HepG2 (cell line): ENCODE measurements around the gene ZNF557. TPM values are rescaled to one million over a fixed set of nuclear protein-coding genes. Genes with fewer than 3 reads are reported as not detected.
A peak's percentile ranks its signal among the peaks of the same experiment; 100 is the strongest.

Experiments used
- ADNP ChIP-seq: sonication (generic); formaldehyde crosslinking; IDR thresholded peaks from 2 replicates; pipeline ENCODE4 v1.4.0; 2020; ENCODE audit warnings: missing genetic modification reagents
- ARNT ChIP-seq: fragments of 450-650 bp; IDR thresholded peaks from 2 replicates; pipeline ENCODE4 v1.6.1; 2017
- BRCA1 ChIP-seq: sonication (generic); formaldehyde crosslinking; IDR thresholded peaks from 2 replicates; pipeline ENCODE4 v1.4.0; 2020; ENCODE audit warnings: missing genetic modification reagents
- FOSL1 ChIP-seq: sonication (generic); formaldehyde crosslinking; IDR thresholded peaks from 2 replicates; pipeline ENCODE4 v1.9.0; 2021; ENCODE audit warnings: missing genetic modification reagents, borderline replicate concordance
- FUBP1 ChIP-seq: sonication (generic); formaldehyde crosslinking; IDR thresholded peaks from 2 replicates; pipeline ENCODE4 v1.5.1; 2020; ENCODE audit warnings: missing genetic modification reagents, mild to moderate bottlenecking, borderline replicate concordance
- HMG20A ChIP-seq: IDR thresholded peaks from 2 replicates; pipeline ENCODE4 v1.6.1; 2016; ENCODE audit warnings: borderline replicate concordance
- HNRNPLL ChIP-seq: fragments of 200-400 bp; formaldehyde crosslinking; IDR thresholded peaks from 2 replicates; pipeline ENCODE4 v1.6.1; 2017; ENCODE audit warnings: mild to moderate bottlenecking, low read depth, low read length; ENCODE audit not compliant: poor library complexity, severe bottlenecking
- KLF12 ChIP-seq: sonication (generic); formaldehyde crosslinking; IDR thresholded peaks from 2 replicates; pipeline ENCODE4 v1.4.0; 2020; ENCODE audit warnings: missing genetic modification reagents, borderline replicate concordance
- MATR3 ChIP-seq: sonication (generic); formaldehyde crosslinking; IDR thresholded peaks from 2 replicates; pipeline ENCODE4 v1.4.0; 2020; ENCODE audit warnings: missing genetic modification reagents
- MYPOP ChIP-seq: sonication (generic); formaldehyde crosslinking; IDR thresholded peaks from 2 replicates; pipeline ENCODE4 v1.8.1; 2023; ENCODE audit warnings: mild to moderate bottlenecking, moderate library complexity, missing genetic modification reagents
- RAD21 ChIP-seq: fragments of 450-650 bp; formaldehyde crosslinking; IDR thresholded peaks from 2 replicates; pipeline ENCODE4 v1.5.0; 2020; ENCODE audit warnings: mild to moderate bottlenecking
- SUZ12 ChIP-seq: fragments of 150-350 bp; IDR thresholded peaks from 2 replicates; pipeline ENCODE4 v1.6.1; 2014; ENCODE audit warnings: low read depth, low read length
- ZBTB8A ChIP-seq: sonication (generic); formaldehyde crosslinking; IDR thresholded peaks from 2 replicates; pipeline ENCODE4 v1.4.0; 2020; ENCODE audit warnings: mild to moderate bottlenecking, low read depth, missing genetic modification reagents, borderline replicate concordance
- ZFP62 ChIP-seq: sonication (generic); formaldehyde crosslinking; IDR thresholded peaks from 2 replicates; pipeline ENCODE4 v1.4.0; 2020; ENCODE audit warnings: missing genetic modification reagents
- ZNF17 ChIP-seq: sonication (generic); formaldehyde crosslinking; IDR thresholded peaks from 2 replicates; pipeline ENCODE4 v1.5.0; 2020; ENCODE audit warnings: mild to moderate bottlenecking, missing genetic modification reagents
- ZNF180 ChIP-seq: sonication (generic); formaldehyde crosslinking; IDR thresholded peaks from 2 replicates; pipeline ENCODE4 v1.4.0; 2020; ENCODE audit warnings: low read depth, missing genetic modification reagents, borderline replicate concordance
- ZNF224 ChIP-seq: sonication (generic); formaldehyde crosslinking; IDR thresholded peaks from 2 replicates; pipeline ENCODE4 v1.5.0; 2020; ENCODE audit warnings: mild to moderate bottlenecking, missing genetic modification reagents
- ZNF335 ChIP-seq: sonication (generic); formaldehyde crosslinking; IDR thresholded peaks from 2 replicates; pipeline ENCODE4 v1.4.0; 2020; ENCODE audit warnings: missing genetic modification reagents
- ZNF33B ChIP-seq: sonication (generic); formaldehyde crosslinking; IDR thresholded peaks from 2 replicates; pipeline ENCODE4 v1.5.1; 2020; ENCODE audit warnings: mild to moderate bottlenecking, missing genetic modification reagents
- ZNF567 ChIP-seq: sonication (generic); formaldehyde crosslinking; IDR thresholded peaks from 2 replicates; pipeline ENCODE4 v1.8.1; 2023; ENCODE audit warnings: mild to moderate bottlenecking, missing genetic modification reagents, borderline replicate concordance
- ZNF574 ChIP-seq: sonication (generic); formaldehyde crosslinking; IDR thresholded peaks from 2 replicates; pipeline ENCODE4 v1.4.0; 2020; ENCODE audit warnings: missing genetic modification reagents
- ZNF614 ChIP-seq: IDR thresholded peaks from 2 replicates; pipeline ENCODE4 v1.6.1; 2018; ENCODE audit warnings: missing biosample characterization, missing genetic modification reagents, inconsistent platforms, borderline replicate concordance
- ZNF740 ChIP-seq: sonication (generic); formaldehyde crosslinking; IDR thresholded peaks from 2 replicates; pipeline ENCODE4 v1.4.0; 2020; ENCODE audit warnings: missing genetic modification reagents
- polyA plus RNA-seq, 8 experiments: library from polyadenylated mRNA; depleted of rRNA in 3 of 8; stranded (reverse) in 7 of 8; unstranded in 1 of 8; fragments of >200 nt; fragmentation: Illumina TruSeq in 4 of 8; extraction: Trizol in 4 of 8; gene quantifications; 2 replicates each; pipeline versions ENCODE4 v1.2.1 to v1.2.3, GENCODE V29; 2011 to 2016; ENCODE audit warnings: low read depth in 4 of 8, missing spikeins in 1 of 8, mixed read lengths in 1 of 8; ENCODE audit not compliant: insufficient read depth in 1 of 8
- total RNA-seq, 5 experiments: library from RNA; depleted of rRNA; stranded (reverse); fragments of >200 nt; fragmentation: Illumina TruSeq; extraction: Trizol; gene quantifications; 2 replicates each; pipeline ENCODE4 v1.2.3, GENCODE V29; 2016; ENCODE audit warnings: low read depth in 1 of 5
- TF ChIP-seq, protein P1 (sequence below): sonication (generic); formaldehyde crosslinking; IDR thresholded peaks from 2 replicates; pipeline ENCODE4 v1.4.0; 2020; ENCODE audit warnings: low read depth, mild to moderate bottlenecking, missing genetic modification reagents

Gene ZNF557
- total and polyA plus RNA-seq, 2 of the 13 experiments (the other 11 are each of a cell fraction or from before 2014, with no cell fraction given): 2.1 to 7.8 TPM

GRCh38 chr19:7069042-7069903, at the start of gene ZNF557 (continued):
- TF ChIP-seq ZNF33B (CRISPR knock-in tag): 0 out of 2 replicates have a peak, but pooled peaks have one; percentile 35
- TF ChIP-seq MATR3 (CRISPR knock-in tag): no peak
- no peak for TF ChIP-seq ZNF614 (CRISPR knock-in tag)
- TF ChIP-seq MYPOP (CRISPR knock-in tag): peak; percentile 56; the same call in 1 of the 2 replicates
- no peak for TF ChIP-seq ADNP (CRISPR knock-in tag)
- TF ChIP-seq ARNT: no peak
- TF ChIP-seq RAD21 (CRISPR knock-in tag): no peak
- 0 out of 2 replicates have a peak, but pooled peaks have one; percentile 66 for TF ChIP-seq KLF12
- no peak for TF ChIP-seq HMG20A (CRISPR knock-in tag)
- TF ChIP-seq ZNF740 (CRISPR knock-in tag): no peak
- 0 out of 2 replicates have a peak, but pooled peaks have one; percentile 52 for TF ChIP-seq BRCA1 (CRISPR knock-in tag)
- no peak for TF ChIP-seq ZFP62 (CRISPR knock-in tag)
- TF ChIP-seq, protein P1, sequence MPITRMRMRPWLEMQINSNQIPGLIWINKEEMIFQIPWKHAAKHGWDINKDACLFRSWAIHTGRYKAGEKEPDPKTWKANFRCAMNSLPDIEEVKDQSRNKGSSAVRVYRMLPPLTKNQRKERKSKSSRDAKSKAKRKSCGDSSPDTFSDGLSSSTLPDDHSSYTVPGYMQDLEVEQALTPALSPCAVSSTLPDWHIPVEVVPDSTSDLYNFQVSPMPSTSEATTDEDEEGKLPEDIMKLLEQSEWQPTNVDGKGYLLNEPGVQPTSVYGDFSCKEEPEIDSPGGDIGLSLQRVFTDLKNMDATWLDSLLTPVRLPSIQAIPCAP (CRISPR knock-in tag): no peak
- peak; percentile 88 for TF ChIP-seq ZNF574 (CRISPR knock-in tag)
- TF ChIP-seq HNRNPLL: peak; percentile 50
- TF ChIP-seq FUBP1 (CRISPR knock-in tag): no peak
- TF ChIP-seq FOSL1 (CRISPR knock-in tag): no peak
- TF ChIP-seq ZNF180: no peak
- no peak for TF ChIP-seq ZNF335 (CRISPR knock-in tag)
- TF ChIP-seq ZNF224 (CRISPR knock-in tag): no peak
- no peak for TF ChIP-seq SUZ12
- no peak for TF ChIP-seq ZBTB8A (CRISPR knock-in tag)
- peak; percentile 81; the same call in 1 of the 2 replicates for TF ChIP-seq ZNF567 (CRISPR knock-in tag)
- TF ChIP-seq ZNF17 (CRISPR knock-in tag): no peak
